ENCODE measurements around the gene UBE2E2.

Gene UBE2E2

DNA sequence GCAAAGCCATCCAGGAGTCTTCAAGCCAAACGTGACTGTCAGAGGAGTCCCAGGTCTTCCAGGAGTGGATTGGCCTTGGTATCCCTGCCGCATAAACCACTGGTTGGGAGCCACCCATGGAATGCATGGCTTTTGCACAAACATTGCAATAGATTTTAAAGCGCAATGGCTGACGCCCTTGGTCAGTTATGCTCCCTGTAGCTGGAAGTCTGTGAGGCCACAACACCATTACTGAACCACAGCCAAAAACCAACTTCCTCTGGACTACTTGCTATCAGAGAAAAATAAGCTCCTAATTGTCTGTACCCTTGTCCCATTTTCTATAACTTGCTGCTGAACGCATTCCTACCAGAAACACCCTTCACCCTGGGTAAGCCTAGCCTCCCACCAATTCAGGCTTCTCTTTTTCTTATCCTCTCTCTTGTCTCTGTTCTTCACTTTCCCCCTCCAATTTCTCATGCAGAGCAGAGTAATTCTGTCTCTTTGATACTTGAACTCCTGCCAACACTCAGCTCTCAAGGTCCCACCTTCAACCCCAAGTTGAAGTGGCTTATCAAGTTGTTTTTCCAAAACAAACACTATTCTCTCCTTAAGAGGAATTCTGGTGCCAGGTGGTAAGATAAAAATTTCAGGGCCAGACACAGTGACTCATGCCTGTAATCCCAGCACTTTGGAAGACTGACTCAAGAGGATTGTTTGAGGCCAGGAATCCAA is 426.2 kb downstream of the UBE2E2 start:
- H3K9ac ChIP-seq (ENCODE audit: low read depth, low read length) = no peak overlapping the region
- no peak overlapping the region for H3K4me3 ChIP-seq (ENCODE audit: low read length)
- no peaks in the 10 kb centered on the region for H3K4me1 ChIP-seq (ENCODE audit: insufficient read depth, low read length)

DNA sequence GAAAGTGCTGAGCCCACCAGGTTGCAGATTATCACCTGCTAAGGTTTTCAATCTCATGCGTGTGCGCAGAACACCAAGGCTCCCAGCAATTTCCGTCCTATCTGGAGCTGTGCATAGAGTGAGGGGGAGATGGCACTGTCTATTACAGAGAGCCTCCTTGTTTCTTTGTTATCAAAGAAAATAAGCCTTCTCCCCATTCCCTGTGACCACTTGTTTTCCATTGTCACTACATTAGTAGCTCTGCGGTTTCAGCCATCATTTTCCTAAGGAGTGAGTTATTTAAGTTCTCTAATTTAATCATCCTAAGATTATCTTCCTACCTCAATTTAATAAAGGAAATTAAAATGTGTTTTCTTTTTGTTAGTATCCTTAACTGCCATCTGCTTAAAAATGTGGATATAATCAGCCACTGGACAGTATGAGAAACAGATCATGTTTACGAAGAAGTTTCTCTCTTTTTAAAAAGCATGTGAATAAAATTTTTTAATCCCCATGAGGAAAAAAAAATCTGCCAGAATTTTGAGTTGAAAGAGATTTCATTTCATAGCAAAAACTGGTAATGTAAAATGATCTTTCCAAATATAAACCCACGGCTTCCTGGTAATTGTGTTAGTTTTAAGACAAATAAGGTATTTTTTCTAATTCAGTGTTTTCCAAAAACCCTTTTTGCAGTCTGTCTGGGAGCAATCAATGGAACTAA is 430.3 kb downstream of the UBE2E2 start:
- Histone ChIP-seq H3K9ac (ENCODE audit: low read depth, low read length) (no peak overlapping the region), H3K36me3 (ENCODE audit: insufficient read depth, low read depth, low read length) (no peaks in the 10 kb centered on the region), H3K4me3 (ENCODE audit: low read length) (no peak overlapping the region), H3K4me1 (ENCODE audit: insufficient read depth, low read length) (no peaks in the 10 kb centered on the region), H3K27me3 (ENCODE audit: insufficient read depth, low read length) (no peaks in the 10 kb centered on the region), H3K9me3 (ENCODE audit: insufficient read depth, low read depth, low read length) (peaks cover 4% of the 10 kb centered on the region; the same call in 1 of the 2 replicates), H3K27ac (ENCODE audit: low read length) (no peak overlapping the region)

More for the DNA sequence above, 426.2 kb downstream of the UBE2E2 start:
- Histone ChIP-seq H3K9me3 (ENCODE audit: insufficient read depth, low read depth, low read length) (0 out of 2 replicates have a peak, but pooled peaks cover 3% of the 10 kb centered on the region), H3K36me3 (ENCODE audit: insufficient read depth, low read depth, low read length) (no peaks in the 10 kb centered on the region), H3K27me3 (ENCODE audit: insufficient read depth, low read length) (no peaks in the 10 kb centered on the region), H3K27ac (ENCODE audit: low read length) (no peak overlapping the region)

DNA sequence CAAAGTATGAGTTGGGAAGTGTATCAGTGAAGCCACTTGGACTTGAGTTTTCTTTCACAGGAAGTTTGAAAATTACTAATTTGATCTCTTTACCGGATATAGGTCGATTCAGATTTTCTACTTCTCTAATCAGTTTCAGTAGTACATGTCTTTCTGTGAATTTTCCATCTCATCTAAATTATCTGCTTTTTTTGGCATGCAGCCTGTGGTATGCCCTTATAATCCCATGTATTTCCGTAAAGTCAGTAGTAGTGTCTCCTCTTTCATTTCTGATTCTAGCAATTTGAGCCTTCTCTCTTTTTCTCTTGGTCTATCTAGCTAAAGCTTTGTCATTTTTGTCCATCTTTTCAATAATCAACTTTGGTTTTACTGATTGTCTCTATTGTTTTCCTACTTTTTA is 434.2 kb downstream of the UBE2E2 start:
- no peak overlapping the region for H3K4me3 ChIP-seq (ENCODE audit: low read length)

DNA sequence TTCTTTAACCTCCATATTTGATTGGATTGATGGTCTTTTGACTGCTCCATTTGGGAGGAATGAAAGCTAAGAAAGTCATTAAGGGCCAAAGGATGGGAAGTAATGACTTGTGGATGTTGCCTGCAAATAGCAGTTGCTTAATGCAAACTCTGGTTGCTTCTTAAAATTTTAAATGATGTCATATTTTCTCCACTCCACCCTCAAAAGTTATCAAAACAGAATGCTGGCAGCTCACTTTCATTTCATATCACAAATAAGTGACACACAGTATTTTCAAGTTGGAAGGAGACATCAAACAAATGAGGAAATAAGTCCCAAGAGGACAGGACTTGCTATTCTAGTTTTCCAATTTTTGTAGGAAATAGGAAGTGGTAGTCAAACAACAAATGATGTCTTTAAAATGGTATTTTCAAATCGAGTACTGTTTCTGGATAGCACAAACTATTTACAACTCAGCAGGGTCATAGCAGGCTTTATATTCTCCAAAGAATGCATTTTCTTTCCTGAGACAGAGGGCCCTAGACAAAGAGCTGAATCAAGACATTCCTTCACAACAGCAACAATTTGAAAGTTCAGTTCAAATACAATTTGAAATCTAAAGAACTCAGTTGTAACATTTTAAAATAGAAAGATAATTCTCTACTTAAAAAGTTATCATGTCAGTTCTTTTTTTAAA is 437.5 kb downstream of the UBE2E2 start:
- no peaks in the 10 kb centered on the region for H3K36me3 ChIP-seq (ENCODE audit: insufficient read depth, low read depth, low read length)

More for the DNA sequence above, 434.2 kb downstream of the UBE2E2 start:
- H3K36me3 ChIP-seq (ENCODE audit: insufficient read depth, low read depth, low read length) = no peaks in the 10 kb centered on the region
- peaks cover 4% of the 10 kb centered on the region; the same call in 1 of the 2 replicates for H3K9me3 ChIP-seq (ENCODE audit: insufficient read depth, low read depth, low read length)
- no peak overlapping the region for H3K9ac ChIP-seq (ENCODE audit: low read depth, low read length)
- no peak overlapping the region for H3K27ac ChIP-seq (ENCODE audit: low read length)
- H3K4me1 ChIP-seq (ENCODE audit: insufficient read depth, low read length) = no peaks in the 10 kb centered on the region
- H3K27me3 ChIP-seq (ENCODE audit: insufficient read depth, low read length) = no peaks in the 10 kb centered on the region

More for the DNA sequence above, 437.5 kb downstream of the UBE2E2 start:
- Histone ChIP-seq H3K27me3 (ENCODE audit: insufficient read depth, low read length) (no peaks in the 10 kb centered on the region), H3K9ac (ENCODE audit: low read depth, low read length) (no peak overlapping the region), H3K9me3 (ENCODE audit: insufficient read depth, low read depth, low read length) (peaks cover 4% of the 10 kb centered on the region; the same call in 1 of the 2 replicates), H3K4me1 (ENCODE audit: insufficient read depth, low read length) (peaks cover 16% of the 10 kb centered on the region), H3K27ac (ENCODE audit: low read length) (no peak overlapping the region), H3K4me3 (ENCODE audit: low read length) (no peak overlapping the region)

Data from iPS-20b (cell line).